H9 (cell line): ENCODE measurements around the gene PPM1N. TPM values are rescaled to one million over a fixed set of nuclear protein-coding genes. Genes with fewer than 3 reads are reported as not detected.

Experiments used
- DNase-seq: peaks from one replicate; pipeline ENCODE4 v3.0.0-alpha.2; 2017
- H2AFZ ChIP-seq: one replicate; pipeline ENCODE4 v1.6.1; 2013; ENCODE audit warnings: mild to moderate bottlenecking, low read length, control low read depth, moderate library complexity
- H2AK5ac ChIP-seq: 2 replicates; pipeline ENCODE4 v1.6.1; 2013; ENCODE audit warnings: low read length, control low read depth, mixed read lengths; ENCODE audit not compliant: insufficient read length
- H2BK120ac ChIP-seq: one replicate; pipeline ENCODE4 v1.6.1; 2013; ENCODE audit warnings: low read depth, mild to moderate bottlenecking, low read length, control low read depth, inconsistent platforms; ENCODE audit not compliant: poor library complexity, severe bottlenecking
- H2BK12ac ChIP-seq: 2 replicates; pipeline ENCODE4 v1.6.1; 2013; ENCODE audit warnings: low read length, control low read depth, mixed read lengths, low read depth; ENCODE audit not compliant: insufficient read length
- H2BK15ac ChIP-seq: 2 replicates; pipeline ENCODE4 v1.6.1; 2013; ENCODE audit warnings: low read depth, low read length, control low read depth
- H2BK20ac ChIP-seq: one replicate; pipeline ENCODE4 v1.6.1; 2013; ENCODE audit warnings: low read depth, mild to moderate bottlenecking, low read length, control low read depth, inconsistent platforms; ENCODE audit not compliant: poor library complexity, severe bottlenecking
- H2BK5ac ChIP-seq: 2 replicates; pipeline ENCODE4 v1.6.1; 2013; ENCODE audit warnings: low read length, control low read depth, mixed read lengths; ENCODE audit not compliant: insufficient read length
- H3K14ac ChIP-seq: 2 replicates; pipeline ENCODE4 v1.6.1; 2013; ENCODE audit warnings: low read length, control low read depth; ENCODE audit not compliant: insufficient read depth
- H3K18ac ChIP-seq: 2 replicates; pipeline ENCODE4 v1.6.1; 2013; ENCODE audit warnings: low read depth, mild to moderate bottlenecking, mixed read lengths, low read length, control low read depth; ENCODE audit not compliant: insufficient read length
- H3K23ac ChIP-seq: 2 replicates; pipeline ENCODE4 v1.6.1; 2013; ENCODE audit warnings: low read length, control low read depth, mixed read lengths, low read depth; ENCODE audit not compliant: insufficient read length
- H3K23me2 ChIP-seq: 2 replicates; pipeline ENCODE4 v1.6.1; 2013; ENCODE audit warnings: low read depth, mild to moderate bottlenecking, mixed read lengths, low read length, control low read depth; ENCODE audit not compliant: insufficient read length, poor library complexity, severe bottlenecking
- H3K27ac ChIP-seq: 2 replicates; pipeline ENCODE4 v1.5.1; 2013; ENCODE audit warnings: low read length, control low read depth, mixed read lengths, low read depth; ENCODE audit not compliant: insufficient read length
- H3K27me3 ChIP-seq: 2 replicates; pipeline ENCODE4 v1.6.1; 2013; ENCODE audit warnings: low read length, control low read depth, inconsistent platforms; ENCODE audit not compliant: insufficient read depth
- H3K4ac ChIP-seq: 2 replicates; pipeline ENCODE4 v1.6.1; 2013; ENCODE audit warnings: low read depth, mild to moderate bottlenecking, control low read depth, inconsistent platforms, low read length, moderate library complexity
- H3K4me1 ChIP-seq: 2 replicates; pipeline ENCODE4 v1.6.1; 2013; ENCODE audit warnings: low read length, control low read depth, inconsistent platforms; ENCODE audit not compliant: insufficient read depth
- H3K4me2 ChIP-seq: 2 replicates; pipeline ENCODE4 v1.6.1; 2013; ENCODE audit warnings: low read length, control low read depth, mixed read lengths; ENCODE audit not compliant: insufficient read length, insufficient read depth
- H3K56ac ChIP-seq: 2 replicates; pipeline ENCODE4 v1.6.1; 2013; ENCODE audit warnings: low read depth, mild to moderate bottlenecking, mixed read lengths, low read length, control low read depth; ENCODE audit not compliant: insufficient read length
- H3K79me1 ChIP-seq: 2 replicates; pipeline ENCODE4 v1.6.1; 2013; ENCODE audit warnings: low read depth, mild to moderate bottlenecking, moderate library complexity, low read length, control low read depth, inconsistent platforms; ENCODE audit not compliant: insufficient read depth, poor library complexity, severe bottlenecking
- H3K79me2 ChIP-seq: 2 replicates; pipeline ENCODE4 v1.6.1; 2013; ENCODE audit warnings: low read length, control low read depth, inconsistent platforms; ENCODE audit not compliant: insufficient read depth
- H3K9ac ChIP-seq: 2 replicates; pipeline ENCODE4 v1.6.1; 2013; ENCODE audit warnings: low read length, control low read depth, mixed read lengths; ENCODE audit not compliant: insufficient read length; ENCODE audit errors: extremely low read depth
- H3K9me3 ChIP-seq: one replicate; pipeline ENCODE4 v1.6.1; 2013; ENCODE audit warnings: low read depth, low read length, inconsistent platforms; ENCODE audit not compliant: control insufficient read depth
- H3T11ph ChIP-seq: one replicate; pipeline ENCODE4 v1.6.1; 2013; ENCODE audit warnings: mild to moderate bottlenecking, low read length, control low read depth, inconsistent platforms
- H4K20me1 ChIP-seq: one replicate; pipeline ENCODE4 v1.6.1; 2013; ENCODE audit not compliant: control insufficient read depth, insufficient read length, insufficient read depth
- H4K5ac ChIP-seq: 2 replicates; pipeline ENCODE4 v1.6.1; 2013; ENCODE audit warnings: low read depth, mild to moderate bottlenecking, mixed read lengths, low read length, control low read depth; ENCODE audit not compliant: insufficient read length
- H4K8ac ChIP-seq: replicated peaks from 2 replicates; pipeline ENCODE4 v1.6.1; 2013; ENCODE audit warnings: low read length, control low read depth, mixed read lengths, low read depth; ENCODE audit not compliant: insufficient read length
- H4K91ac ChIP-seq: 2 replicates; pipeline ENCODE4 v1.6.1; 2013; ENCODE audit warnings: low read depth, mild to moderate bottlenecking, moderate library complexity, mixed read lengths, low read length, control low read depth; ENCODE audit not compliant: insufficient read length
- H3K27ac Mint-ChIP-seq, 3 experiments: 2 replicates in 2 of 3; 3 replicates in 1 of 3; pipeline ENCODE4 v1.8.0; 2020 to 2021; ENCODE audit warnings: mixed read lengths in 3 of 3, mild to moderate bottlenecking in 1 of 3, moderate library complexity in 1 of 3
- H3K27me3 Mint-ChIP-seq: 2 replicates; pipeline ENCODE4 v1.8.0; 2021; ENCODE audit warnings: low read depth, mild to moderate bottlenecking, moderate library complexity, mixed read lengths
- H3K36me3 Mint-ChIP-seq, 3 experiments: 2 replicates in 2 of 3; 3 replicates in 1 of 3; pipeline ENCODE4 v1.8.0; 2020 to 2021; ENCODE audit warnings: low read depth in 3 of 3, mixed read lengths in 3 of 3; ENCODE audit not compliant: insufficient read depth in 1 of 3
- H3K4me1 Mint-ChIP-seq, 2 experiments: 2 replicates each; pipeline ENCODE4 v1.8.0; 2020; ENCODE audit warnings: mixed read lengths in 2 of 2
- H3K4me3 Mint-ChIP-seq, 2 experiments: 2 replicates in 1 of 2; 3 replicates in 1 of 2; pipeline ENCODE4 v1.8.0; 2020 to 2021; ENCODE audit warnings: mild to moderate bottlenecking in 2 of 2, mixed read lengths in 2 of 2, moderate library complexity in 1 of 2
- H3K9me3 Mint-ChIP-seq, 2 experiments: 2 replicates in 1 of 2; 3 replicates in 1 of 2; pipeline ENCODE4 v1.8.0; 2020; ENCODE audit warnings: mild to moderate bottlenecking in 2 of 2, mixed read lengths in 2 of 2, moderate library complexity in 1 of 2
- CTCF ChIP-seq: fragments of 200-600 bp; sonication (generic); conservative IDR thresholded peaks from 3 replicates; pipeline ENCODE4 v1.8.0; 2021; ENCODE audit warnings: antibody characterized with exemption, mild to moderate bottlenecking
- WGBS: extraction: QIAGEN DNeasy Blood & Tissue Kit; methylation state at CpG from one replicate; pipeline ENCODE4 v1.1.7; 2013; ENCODE audit warnings: missing lambda C conversion rate, low lambda C conversion rate, mixed read lengths; ENCODE audit not compliant: insufficient read length; ENCODE audit errors: extremely low coverage; 5-methylcytosine and 5-hydroxymethylcytosine counted together
- total RNA-seq: library from RNA; stranded (reverse); gene quantifications from 2 replicates; pipeline ENCODE4 v1.2.1, GENCODE V29; 2021

The PPM1N gene
- total RNA-seq, 1 experiment from 2014 or later, result 7.7 TPM

GRCh38 chr19:45517641-45518468, 19.6 kb downstream of the PPM1N start:
- Histone ChIP-seq H3K9ac (no peak overlapping the region), H3T11ph (no peak overlapping the region), H3K14ac (no peak overlapping the region; the same call in 1 of the 2 replicates), H4K91ac (no peak overlapping the region), H2BK20ac (no peak overlapping the region), H3K18ac (no peak overlapping the region), H3K4me2 (no peak overlapping the region), H2BK5ac (no peak overlapping the region), H3K23ac (no peak overlapping the region), H3K79me1 (peaks cover 12% of the 10 kb centered on the region), H2BK120ac (no peak overlapping the region), H3K56ac (no peak overlapping the region), H3K4ac (no peak overlapping the region), H4K20me1 (no peaks in the 10 kb centered on the region), H3K9me3 (no peaks in the 10 kb centered on the region), H4K5ac (no peak overlapping the region), H2BK15ac (no peak overlapping the region), H3K23me2 (no peaks in the 10 kb centered on the region), H3K79me2 (peaks cover 15% of the 10 kb centered on the region; the same call in 1 of the 2 replicates), H3K27me3 (no peaks in the 10 kb centered on the region), H4K8ac (no peak overlapping the region), H2AK5ac (no peak overlapping the region), H2AFZ (no peak overlapping the region), H3K27ac (no peak overlapping the region), H2BK12ac (no peak overlapping the region), H3K4me1 (no peaks in the 10 kb centered on the region)
- peak overlapping the region in 1 of 3 experiments; percentile 23; a peak in 3 of 7 replicates for H3K27ac Mint-ChIP-seq
- no peaks in the 10 kb centered on the region for H3K9me3 Mint-ChIP-seq
- H3K4me1 Mint-ChIP-seq, result peaks cover 4 to 5% of the 10 kb centered on the region in 2 experiments; a peak in 3 of 4 replicates
- peaks cover 27 to 50% (median 34%) of the 10 kb centered on the region in 3 experiments for H3K36me3 Mint-ChIP-seq
- no peaks in the 10 kb centered on the region; the same call in 1 of the 2 replicates for H3K27me3 Mint-ChIP-seq
- no CpG with 5 or more reads among the region's 50 CpGs for WGBS
- no peak overlapping the region for H3K4me3 Mint-ChIP-seq
- DNase-seq, result no peak
- no peak for TF ChIP-seq CTCF
